GM21786 (cell line): ENCODE data around the gene NECTIN2.
"Not testable (repeated sequence)": the region's sequence is repeated elsewhere in the genome, so short reads cannot be mapped to it uniquely, and the experiment has no call there.

ENCODE experiments used
- ATAC-seq: cut with Tn5 transposase; IDR thresholded peaks from one replicate; pipeline ENCODE4 v1.9.1; 2021; ENCODE audit not compliant: unreplicated experiment

The NECTIN2 gene

DNA sequence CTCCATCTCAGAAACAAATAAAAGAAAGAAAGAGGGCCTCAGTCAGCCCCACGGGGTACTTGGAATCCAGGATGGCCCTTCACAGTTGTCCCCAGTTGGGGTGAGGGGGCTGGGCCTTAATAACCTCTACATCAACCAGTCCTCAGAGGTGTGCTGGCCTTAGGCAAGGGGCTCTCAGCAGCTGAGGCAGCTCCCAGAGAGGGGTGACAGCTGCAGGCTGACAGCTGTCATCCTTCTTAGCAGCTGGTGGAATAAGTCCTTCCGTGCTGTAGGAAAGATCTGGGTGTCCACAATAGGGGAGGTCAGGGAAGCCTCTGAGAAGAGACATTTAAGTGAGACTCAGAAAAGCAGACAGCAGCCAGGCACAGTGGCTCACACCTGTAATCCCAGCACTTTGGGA lies 29.8 kb upstream of the NECTIN2 start:
- no peak for ATAC-seq

DNA sequence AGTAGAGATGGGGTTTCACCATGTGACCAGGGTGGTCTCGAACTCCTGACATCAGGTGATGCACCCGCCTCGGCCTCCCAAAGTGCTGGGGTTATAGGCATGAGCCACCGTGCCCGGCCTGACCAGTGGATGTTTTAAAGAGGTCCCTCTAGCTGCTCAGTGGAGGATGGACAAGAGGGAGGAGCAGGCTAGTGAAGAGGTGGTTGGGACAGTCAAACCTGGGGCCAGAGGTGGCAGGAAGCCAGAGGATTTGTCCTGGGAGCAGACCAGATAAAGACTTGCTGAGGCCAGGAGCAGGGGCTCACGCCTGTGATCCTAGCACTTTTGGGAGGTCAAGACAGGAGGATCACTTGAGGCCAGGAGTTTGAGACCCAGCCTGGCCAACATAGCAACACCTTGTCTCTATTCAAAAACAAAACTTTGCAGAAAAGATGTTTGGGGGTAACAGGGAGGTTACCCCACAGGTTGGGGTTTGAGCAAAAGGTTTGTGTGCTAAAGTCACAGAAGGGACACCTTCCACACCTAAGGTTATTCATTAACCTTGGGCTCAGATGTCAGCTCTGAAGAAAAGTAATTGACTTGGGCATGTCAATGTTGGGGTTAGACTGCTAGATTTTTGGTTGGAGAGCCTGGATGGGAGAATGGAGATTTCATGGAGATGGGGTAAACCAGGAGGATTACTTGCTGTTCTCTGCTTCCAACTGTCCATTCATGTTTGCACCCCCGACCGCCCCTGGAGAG lies 28.2 kb upstream of the NECTIN2 start:
- ATAC-seq: no peak

DNA sequence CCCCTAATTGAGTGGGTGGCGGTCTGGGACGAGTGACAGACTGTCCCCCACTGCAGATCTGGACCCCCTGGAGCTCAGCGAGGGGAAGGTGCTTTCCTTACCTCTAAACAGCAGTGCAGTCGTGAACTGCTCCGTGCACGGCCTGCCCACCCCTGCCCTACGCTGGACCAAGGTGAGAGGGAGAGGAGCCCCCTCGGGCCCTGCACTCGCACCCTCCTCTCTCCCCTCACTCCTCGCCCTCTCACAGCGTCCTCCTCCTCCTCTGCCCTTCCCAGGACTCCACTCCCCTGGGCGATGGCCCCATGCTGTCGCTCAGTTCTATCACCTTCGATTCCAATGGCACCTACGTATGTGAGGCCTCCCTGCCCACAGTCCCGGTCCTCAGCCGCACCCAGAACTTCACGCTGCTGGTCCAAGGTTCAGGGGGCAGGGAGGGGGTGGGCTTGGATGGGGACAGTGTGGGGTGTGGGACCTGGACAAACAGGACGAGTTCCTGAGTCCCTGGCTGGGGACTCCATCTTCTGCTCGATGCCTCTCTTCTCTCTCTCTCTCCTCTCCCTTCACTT lies 27.5 kb upstream of the NECTIN2 start:
- ATAC-seq: no peak

DNA sequence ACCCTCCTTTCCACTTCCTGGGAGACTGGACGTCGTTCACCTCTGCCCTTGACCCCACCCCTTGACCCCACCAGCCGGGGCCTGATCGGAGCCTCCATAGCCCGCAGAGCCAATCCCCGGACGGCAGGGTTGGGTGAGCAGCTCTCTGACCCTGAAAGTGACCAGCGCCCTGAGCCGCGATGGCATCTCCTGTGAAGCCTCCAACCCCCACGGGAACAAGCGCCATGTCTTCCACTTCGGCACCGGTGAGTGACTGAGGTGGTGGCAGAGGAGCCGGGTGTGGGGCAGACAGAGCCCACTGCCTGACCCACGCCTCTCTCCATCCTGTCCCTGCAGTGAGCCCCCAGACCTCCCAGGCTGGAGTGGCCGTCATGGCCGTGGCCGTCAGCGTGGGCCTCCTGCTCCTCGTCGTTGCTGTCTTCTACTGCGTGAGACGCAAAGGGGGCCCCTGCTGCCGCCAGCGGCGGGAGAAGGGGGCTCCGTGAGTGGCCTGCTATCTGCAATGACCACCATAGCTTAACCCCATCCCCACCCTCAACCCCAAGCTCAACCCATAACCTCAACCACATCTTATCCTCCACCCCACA lies 26.8 kb upstream of the NECTIN2 start:
- no peak for ATAC-seq

DNA sequence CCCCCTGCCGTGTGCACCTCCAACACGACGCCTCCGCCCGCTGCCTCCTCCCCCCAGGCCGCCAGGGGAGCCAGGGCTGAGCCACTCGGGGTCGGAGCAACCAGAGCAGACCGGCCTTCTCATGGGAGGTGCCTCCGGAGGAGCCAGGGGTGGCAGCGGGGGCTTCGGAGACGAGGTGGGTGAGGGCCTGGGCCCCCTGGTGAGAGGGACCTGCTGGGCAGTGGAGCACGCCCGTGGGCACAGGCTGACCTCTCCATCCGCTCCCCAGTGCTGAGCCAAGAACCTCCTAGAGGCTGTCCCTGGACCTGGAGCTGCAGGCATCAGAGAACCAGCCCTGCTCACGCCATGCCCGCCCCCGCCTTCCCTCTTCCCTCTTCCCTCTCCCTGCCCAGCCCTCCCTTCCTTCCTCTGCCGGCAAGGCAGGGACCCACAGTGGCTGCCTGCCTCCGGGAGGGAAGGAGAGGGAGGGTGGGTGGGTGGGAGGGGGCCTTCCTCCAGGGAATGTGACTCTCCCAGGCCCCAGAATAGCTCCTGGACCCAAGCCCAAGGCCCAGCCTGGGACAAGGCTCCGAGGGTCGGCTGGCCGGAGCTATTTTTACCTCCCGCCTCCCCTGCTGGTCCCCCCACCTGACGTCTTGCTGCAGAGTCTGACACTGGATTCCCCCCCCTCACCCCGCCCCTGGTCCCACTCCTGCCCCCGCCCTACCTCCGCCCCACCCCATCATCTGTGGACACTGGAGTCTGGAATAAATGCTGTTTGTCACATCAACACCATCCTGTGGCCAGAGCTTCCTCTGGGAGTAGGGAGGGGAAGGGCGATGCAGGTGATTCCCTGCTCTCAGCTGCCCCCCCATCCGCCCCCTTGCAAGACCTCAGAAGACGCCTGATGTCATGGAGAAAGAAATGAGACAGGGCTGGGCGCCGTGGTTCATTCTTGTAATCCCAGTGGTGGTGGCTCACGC lies 25.2 kb upstream of the NECTIN2 start:
- no peak for ATAC-seq

DNA sequence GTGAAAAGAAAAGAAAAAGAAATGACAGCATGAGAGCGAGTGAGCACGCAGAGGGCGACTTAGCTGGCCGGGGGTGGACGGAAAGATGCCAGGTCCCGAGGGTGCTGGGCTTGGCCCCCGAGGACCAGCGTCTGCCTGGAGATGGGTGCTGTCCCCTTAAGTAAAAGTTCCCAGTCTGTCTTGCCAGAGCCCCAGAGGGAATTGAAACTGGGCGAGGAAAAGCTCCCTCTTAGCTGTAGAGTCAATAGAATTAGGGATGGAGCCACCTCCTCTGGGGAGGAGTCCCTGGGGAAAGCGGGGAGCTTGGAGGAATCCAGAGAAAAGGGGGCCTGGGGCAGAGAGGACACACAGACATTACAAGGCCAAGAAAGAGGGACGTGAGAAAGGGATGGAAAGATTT lies 23.9 kb upstream of the NECTIN2 start:
- no peak for ATAC-seq

DNA sequence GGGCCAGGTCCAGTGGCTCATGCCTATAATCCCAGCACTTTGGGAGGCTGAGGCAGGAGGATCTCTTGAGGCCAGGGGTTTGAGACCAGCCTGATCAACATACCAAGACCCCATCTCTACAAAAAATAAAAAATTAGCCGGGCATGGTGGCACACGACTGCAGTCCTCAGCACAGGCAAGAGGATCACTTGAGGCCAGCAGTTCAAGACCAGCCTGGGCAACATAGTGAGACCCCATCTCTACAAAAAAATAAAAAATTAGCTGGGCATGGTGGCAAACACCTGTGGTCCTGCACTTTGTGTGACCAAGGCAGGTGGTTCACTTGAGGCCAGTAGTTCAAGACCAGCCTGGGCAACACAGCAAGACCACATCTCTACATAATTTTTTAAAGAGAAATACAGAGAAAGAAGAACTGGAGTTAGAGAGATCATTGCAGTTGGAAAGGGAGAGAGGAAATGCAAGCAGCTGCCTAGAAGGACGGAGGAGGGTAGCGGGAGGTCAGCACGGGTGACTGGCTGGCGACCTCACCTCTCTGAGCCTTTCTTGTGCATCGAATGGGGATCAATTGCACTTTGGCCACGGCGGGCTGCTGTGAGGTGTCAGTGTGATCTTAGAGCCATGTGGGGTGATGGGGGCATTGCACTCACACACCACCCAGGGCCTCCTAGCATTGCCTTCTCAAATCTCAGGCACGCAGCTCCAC lies 23.3 kb upstream of the NECTIN2 start:
- ATAC-seq: no peak

DNA sequence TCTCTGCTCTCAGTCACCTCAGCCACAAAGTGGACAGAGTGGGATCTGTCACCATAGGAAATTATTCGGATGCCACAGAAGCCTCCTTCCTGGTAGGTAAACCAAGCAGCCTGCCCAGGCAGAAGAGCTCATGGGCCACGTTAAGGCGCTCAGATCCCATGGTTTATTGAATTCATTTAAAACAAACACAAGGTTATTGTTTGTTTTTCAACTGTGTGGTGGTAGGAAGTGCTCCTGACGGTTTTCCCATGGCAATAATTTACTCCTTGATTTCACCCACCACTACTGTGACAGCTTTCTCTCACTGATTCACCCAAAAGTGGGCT lies 22.8 kb upstream of the NECTIN2 start:
- no peak for ATAC-seq

DNA sequence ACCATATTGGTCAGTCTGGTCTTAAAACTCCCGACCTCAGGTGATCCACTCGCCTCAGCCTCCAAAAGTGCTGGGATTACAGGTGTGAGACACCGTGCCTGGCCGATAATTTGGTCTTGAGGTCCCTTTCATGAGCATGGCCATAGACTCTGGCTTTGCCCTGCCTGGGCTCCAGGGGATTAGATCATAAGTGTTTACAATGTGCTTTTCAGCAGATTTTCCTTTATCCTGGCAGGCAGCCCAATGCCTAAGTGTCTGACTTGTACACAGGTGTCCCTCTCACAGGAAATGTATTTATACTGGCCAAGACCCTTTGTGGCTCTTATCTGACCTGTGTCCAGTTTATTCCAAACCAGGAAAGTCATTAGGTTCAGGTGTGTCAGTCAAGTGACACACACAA lies 21.3 kb upstream of the NECTIN2 start:
- no peak for ATAC-seq

DNA sequence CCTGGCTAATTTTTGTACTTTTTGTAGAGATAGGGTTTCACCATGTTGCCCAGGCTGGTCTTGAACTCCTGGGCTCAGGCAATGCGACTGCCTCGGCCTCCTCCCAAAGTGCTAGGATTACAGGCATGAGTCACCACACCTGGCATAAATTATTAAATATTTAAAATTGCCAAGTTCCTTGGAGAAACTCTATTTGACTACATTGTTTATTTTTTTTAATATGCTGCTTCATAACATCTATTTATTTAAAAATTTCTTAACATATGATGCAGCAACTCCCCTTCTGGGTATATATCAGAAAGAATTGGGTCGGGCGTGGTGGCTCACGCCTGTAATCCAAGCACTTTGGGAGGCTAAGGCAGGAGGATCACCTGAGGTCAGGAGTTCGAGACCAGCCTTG lies 13.2 kb upstream of the NECTIN2 start:
- ATAC-seq: not testable (repeated sequence)

DNA sequence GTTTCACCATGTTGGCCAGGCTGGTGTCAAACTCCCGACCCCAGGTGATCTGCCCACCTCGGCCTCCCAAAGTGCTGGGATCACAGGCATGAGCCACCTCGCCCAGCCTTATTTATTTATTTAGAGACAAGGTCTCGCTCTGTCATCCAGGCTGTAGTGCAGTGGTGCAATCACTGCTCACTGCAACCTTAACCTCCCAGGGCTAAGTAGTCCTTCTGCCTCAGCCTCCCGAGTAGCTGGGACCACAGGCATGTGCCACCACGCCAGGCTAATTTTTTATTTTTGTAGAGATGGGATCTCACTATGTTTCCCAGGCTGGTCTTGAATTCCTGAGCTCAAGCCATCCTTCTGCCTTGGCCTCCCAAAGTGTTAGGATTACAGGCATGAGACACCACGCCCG lies 11.7 kb upstream of the NECTIN2 start:
- not testable (repeated sequence) for ATAC-seq

DNA sequence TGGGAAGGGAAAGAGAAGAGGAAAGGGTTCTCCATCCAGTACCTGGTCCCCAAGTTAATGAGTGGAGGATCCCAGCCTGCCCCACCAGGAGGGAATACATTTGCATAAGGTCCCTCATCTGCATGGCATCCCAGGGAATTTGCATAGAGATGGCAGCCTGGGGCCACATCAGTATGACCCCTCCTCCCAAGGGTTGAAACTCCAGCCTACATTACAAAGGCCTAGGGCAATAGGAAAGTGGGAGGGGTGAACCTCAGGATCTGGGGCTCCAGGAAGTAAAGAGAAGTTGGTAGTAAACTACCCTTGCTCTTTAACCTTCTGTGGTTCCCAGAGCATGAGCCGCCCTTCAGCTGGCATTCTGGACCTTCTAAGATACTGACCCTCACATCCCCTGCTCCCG lies 6.8 kb upstream of the NECTIN2 start:
- ATAC-seq: no peak

DNA sequence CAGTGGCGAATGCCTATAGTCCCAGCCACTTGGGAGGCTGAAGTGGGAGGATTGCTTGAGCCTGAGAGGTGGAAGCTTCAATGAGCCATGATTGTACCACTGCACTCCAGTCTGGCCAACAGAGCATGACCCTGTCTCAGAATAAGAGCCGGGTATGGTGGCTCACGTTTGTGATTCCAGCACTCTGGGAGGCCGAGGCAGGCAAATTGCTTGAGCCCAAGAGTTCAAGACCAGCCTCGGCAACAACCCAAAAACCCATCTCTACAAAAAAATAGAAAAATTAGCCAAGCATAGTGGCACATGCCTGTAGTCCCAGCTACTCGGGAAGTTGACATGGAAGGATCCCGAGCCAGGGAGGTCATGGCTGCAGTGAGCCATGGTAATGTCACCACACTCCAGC lies 5.3 kb upstream of the NECTIN2 start:
- no peak for ATAC-seq

DNA sequence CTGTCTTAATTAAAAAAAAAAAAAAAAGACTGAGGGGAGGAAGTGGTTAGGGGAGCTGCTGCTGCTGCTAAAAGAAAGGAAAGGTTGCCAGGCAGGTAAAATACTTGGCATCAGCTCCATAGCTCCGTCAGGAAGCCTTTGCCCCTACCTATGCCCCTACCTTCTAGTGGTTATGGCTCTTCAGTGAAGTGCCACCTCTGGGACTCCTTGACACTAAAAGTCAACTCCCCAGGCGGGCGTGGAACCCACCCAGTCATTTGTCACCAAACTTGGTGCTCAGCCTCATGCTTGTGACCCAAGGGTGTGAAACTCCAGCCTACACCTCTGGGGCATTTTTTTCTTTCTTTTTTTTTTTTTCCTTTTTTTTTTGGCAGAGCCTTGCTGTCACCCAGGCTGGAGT lies 4.9 kb upstream of the NECTIN2 start:
- ATAC-seq: no peak

DNA sequence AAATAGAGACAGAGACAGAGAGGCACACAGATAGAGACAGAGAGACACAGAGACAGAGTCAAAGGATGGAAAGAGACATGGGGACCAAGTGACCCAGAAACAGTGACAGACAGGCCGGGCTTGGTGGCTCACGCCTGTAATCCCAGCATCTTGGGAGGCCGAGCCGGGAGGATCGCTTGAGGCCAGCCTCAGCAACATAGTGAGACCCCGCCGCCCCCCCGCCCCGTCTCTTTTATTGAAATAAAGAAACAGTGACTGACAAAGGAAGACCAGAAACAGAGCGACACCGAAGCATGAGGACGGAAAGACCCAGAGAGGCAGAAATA lies 848 bp upstream of the NECTIN2 start:
- no peak for ATAC-seq

DNA sequence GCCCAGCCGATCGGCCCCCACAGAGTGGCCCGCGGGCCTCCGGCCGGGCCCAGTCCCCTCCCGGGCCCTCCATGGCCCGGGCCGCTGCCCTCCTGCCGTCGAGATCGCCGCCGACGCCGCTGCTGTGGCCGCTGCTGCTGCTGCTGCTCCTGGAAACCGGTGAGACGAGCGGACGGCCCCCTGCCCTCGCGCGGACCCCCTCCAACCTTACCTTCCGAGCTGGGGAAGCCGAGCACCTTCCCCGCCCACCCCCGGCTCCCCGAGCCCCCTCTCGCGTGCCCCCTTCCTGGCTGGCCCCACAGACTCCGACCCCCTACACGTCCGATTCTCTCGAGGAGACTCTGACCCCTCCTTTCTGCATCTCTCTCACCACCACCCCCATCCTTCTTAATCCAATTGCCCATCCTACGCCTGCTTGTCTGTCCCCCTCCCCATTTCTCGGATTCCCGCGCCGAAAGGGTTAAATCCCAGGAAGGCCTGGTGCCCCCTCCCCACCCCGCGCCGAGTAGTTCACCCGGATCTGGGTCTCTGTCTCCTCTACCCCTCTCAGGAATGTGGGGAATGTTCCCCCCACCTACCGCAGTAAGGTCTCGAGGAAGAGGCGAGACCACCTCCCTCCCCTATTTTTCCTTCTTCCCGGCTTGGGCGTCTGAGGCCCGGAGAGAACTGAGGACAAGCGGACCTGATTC lies 502 bp downstream of the NECTIN2 start:
- ATAC-seq: no peak

DNA sequence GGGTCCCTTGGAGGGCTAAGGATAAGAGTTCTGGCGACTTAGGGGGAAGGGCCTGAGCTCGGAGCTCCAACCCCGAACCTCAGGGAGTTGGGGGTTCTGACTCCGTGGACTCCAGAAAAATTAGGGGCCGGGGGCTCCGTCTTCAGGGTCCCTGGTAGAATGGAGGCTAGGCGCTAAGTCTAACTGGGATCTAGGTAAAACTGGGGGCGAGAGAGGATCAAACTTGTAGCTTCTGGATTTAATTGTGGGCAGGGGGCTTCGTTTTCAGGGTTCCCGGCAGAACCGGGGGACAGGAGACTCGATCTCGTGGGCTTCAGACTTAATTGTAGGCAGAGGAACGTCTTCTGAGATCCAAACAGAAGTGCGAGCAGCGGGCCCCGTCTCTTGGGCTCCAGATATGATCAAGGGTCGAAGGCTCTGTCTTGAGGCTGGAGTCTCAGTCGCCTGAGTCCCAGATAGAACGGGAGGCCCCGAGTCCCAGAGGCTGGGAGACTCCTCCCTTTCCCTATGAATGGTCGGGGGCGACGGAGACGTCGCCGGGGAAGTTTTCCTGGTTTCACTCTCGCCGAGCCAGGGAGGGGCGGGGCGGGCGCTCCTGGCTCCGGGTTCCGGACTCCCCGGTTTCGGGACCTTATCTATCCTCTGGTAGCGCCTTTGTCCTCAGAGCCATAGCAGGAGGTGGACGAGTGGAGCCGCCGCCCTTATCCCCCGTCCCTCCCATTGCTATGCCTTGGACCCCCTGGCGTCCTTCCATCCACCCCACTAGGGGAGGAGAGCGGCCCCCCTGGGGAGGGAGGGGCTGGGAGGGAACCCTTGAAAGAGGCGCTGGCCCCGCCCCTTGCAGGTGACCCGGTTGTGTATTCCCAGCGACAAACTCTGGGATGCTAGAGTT lies 1.3 kb downstream of the NECTIN2 start:
- ATAC-seq: no peak

DNA sequence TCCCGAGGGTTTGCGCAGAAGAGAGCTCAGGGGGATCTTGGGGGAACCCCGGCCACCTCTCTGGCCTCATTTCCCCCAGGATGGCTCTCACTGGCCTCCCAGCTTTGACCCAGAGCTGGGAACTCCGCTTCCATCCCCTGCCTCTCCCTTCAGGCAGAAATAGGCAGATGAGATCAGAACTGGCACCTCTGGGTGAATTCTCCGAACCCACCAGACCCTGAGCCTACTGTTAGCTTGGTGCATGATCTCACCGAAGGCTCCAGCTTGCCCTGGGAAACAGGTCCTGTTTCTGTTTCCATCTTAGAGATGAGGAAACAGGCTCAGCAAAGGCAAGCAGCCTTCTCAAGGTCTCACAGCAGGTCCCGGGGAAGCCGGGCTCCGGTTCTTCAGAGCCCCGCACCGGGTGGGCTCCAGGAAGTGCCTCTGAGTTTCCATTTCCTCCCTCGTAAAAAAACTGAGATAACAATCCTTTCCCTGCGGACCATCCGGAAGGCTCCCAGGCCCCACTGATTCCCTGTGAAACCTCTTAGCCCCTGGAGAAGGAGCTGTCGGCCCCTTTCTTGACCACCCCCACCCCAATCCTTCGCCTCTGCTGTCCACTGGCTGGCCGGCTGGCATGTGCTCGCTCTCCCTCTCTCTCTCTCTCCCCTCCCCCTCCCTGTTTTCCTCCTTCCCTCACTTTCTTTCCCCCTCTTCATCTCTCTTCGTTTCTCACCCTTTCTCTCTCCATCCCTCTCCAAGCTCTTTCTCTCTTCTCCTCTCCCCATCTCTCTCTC lies 2.1 kb downstream of the NECTIN2 start:
- ATAC-seq: no peak
